Activated CD4-positive, alpha-beta T cell treated with anti-CD3 and anti-CD28 coated beads, Interleukin-2, Interleukin-6, amounts not matched to agents 100 ng/mL and 50 ng/mL, durations not matched to agents 16 hours and 8 hours (primary cell): Measurements from ENCODE around the gene ATG9A.
"Not testable (repeated sequence)": the region's sequence is repeated elsewhere in the genome, so short reads cannot be mapped to it uniquely, and the experiment has no call there.

Source experiments
- DNase-seq: peaks from one replicate; pipeline ENCODE4 v3.0.0-alpha.2; 2020

ATG9A gene

GRCh38 chr2:219205981-219206327 is 23.5 kb downstream of the ATG9A start:
- no peak for DNase-seq

- no peak for DNase-seq
Observed at GRCh38 chr2:219205165-219205538, 24.3 kb downstream of the ATG9A start.

- DNase-seq = no peak
Observed at GRCh38 chr2:219204425-219205164, 24.8 kb downstream of the ATG9A start.

GRCh38 chr2:219201331-219201730 is 28.1 kb downstream of the ATG9A start:
- DNase-seq = not testable (repeated sequence)

GRCh38 chr2:219200502-219201326 is 28.7 kb downstream of the ATG9A start:
- peak; percentile 25 for DNase-seq

GRCh38 chr2:219199470-219200211 is 29.8 kb downstream of the ATG9A start:
- no peak for DNase-seq

- DNase-seq = no peak
Observed at GRCh38 chr2:219198974-219199373, 30.5 kb downstream of the ATG9A start.

GRCh38 chr2:219197388-219197787 is 32.0 kb downstream of the ATG9A start:
- no peak for DNase-seq

GRCh38 chr2:219186754-219187456 is 42.5 kb downstream of the ATG9A start:
- DNase-seq = peak; percentile 28

- DNase-seq = no peak
Observed at GRCh38 chr2:219184121-219184520, 45.3 kb downstream of the ATG9A start.

GRCh38 chr2:219183151-219183772 is 46.2 kb downstream of the ATG9A start:
- no peak for DNase-seq

GRCh38 chr2:219182331-219183150 is 46.9 kb downstream of the ATG9A start:
- peak; percentile 17 for DNase-seq

- DNase-seq = no peak
Observed at GRCh38 chr2:219181531-219181930, 47.9 kb downstream of the ATG9A start.

GRCh38 chr2:219180961-219181360 is 48.5 kb downstream of the ATG9A start:
- DNase-seq = no peak

GRCh38 chr2:219179601-219180465 is 49.6 kb downstream of the ATG9A start:
- no peak for DNase-seq

GRCh38 chr2:219178377-219179175 is 50.9 kb downstream of the ATG9A start:
- peak; percentile 57 for DNase-seq

GRCh38 chr2:219177552-219178376 is 51.7 kb downstream of the ATG9A start, which contains the start of gene RETREG2:
Gene RETREG2, plus strand, starts transcription at chr2:219178275. Its CDS starts 78 bp downstream, at chr2:219178353.
- peak; percentile 87 for DNase-seq

- DNase-seq = peak; percentile 93
Observed at GRCh38 chr2:219176818-219177551, 52.5 kb downstream of the ATG9A start, which contains the start of gene CNPPD1. Gene CNPPD1, minus strand, starts transcription at chr2:219176925. Its CDS starts 97 bp downstream, at chr2:219176828.
